HG03139 (cell line): ENCODE data around the gene ALDH18A1.
"Not testable (repeated sequence)": the region's sequence is repeated elsewhere in the genome, so short reads cannot be mapped to it uniquely, and the experiment has no call there.

ENCODE experiments used
- ATAC-seq: cut with Tn5 transposase; IDR thresholded peaks from one replicate; pipeline ENCODE4 v1.9.1; 2021; ENCODE audit not compliant: unreplicated experiment

ALDH18A1 gene

DNA sequence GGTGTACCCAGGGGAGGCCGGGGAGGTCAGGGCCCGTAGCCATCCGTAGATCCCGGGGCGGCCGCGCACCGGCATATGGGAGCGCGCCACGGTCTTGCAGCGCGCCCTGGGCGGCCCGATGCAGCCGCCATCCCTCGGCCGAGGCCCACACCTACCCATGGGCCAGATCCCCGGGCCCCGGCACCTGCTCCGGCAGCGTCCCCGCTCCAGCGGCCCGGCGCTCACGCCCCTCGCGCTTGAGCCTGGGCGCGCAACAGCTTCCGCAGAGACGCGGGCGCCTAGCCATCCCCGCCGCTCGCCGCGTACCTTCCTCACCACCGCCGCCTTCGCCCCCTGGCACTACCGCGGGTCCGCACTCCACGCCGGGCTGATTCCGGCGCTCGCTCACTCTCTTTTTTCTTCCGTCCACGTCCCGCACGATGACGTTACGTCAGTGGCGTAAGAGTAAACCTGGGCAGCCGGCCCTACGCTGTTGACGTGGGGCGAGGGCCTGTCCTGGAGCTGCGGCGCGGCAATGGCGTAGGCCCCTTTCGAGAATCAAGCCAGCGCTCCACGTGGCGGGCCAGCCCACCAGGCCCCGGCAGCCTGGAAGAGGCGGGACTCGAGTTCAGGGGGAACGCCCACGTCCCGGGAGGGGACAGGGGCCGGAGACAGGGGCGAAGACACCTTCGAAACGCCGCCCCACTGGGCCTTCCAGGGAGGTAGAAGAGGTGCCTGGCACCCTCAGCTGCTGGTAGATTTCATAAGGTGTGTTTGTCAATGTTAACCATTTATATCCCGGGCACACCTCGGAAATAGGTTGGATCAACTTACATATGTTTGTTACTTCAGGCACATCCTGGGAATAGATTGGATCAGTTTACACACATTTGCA is at the start of gene ALDH18A1:
TSS of gene ALDH18A1 (minus strand) at position 421 of the 874 bp plus-strand sequence. CDS start 3,334 bp downstream, outside the sequence.
- peak; percentile 85 for ATAC-seq

DNA sequence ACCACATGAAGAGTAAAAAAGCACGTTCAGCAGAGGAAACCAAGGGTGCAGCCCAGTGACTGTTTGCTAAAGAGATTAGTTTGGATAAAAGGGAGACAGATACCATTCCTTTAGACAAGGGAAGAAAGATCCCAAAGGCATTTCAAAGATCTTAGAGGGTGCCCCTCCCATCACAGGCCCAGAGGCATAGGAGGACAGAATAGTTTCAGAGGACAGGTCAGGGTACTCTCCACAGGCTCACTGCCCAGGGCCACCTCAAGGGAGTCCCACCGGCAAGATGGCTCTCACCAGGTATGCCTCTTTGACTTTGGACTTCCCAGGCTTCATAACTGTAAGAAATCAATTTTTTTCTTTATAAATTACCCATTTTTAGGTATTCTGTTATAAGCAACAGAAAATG is 41.9 kb upstream of the ALDH18A1 start:
- ATAC-seq: no peak

DNA sequence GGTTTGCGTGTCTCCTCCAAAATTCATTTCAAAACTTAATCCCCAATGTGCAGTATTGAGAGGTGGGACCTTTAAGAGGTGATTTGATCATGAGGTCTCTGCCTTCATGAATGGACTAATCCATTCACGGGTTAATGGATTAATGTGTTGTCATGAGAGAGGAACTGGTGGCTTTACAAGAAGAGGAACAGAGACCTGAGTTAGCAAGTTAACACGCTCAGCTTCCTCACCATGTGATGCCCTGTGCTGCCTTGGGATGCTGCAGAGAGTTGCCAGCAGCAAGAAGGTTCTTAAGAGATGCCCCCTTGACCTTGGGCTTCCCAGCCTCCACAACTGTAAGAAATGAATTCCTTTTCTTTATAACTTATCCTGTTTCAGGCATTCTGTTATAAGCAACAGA is 40.9 kb upstream of the ALDH18A1 start:
- ATAC-seq: no peak

GRCh38 chr10:95694665-95695064 is 38.2 kb upstream of the ALDH18A1 start:
- no peak for ATAC-seq

GRCh38 chr10:95693668-95694534 is 37.4 kb upstream of the ALDH18A1 start, which contains the start of gene TCTN3:
TCTN3 (minus strand) TSS chr10:95693927; CDS start chr10:95693899, 28 bp downstream.
- peak; percentile 99 for ATAC-seq

GRCh38 chr10:95693071-95693667 is 36.7 kb upstream of the ALDH18A1 start:
- no peak for ATAC-seq

GRCh38 chr10:95691281-95691680 is 34.8 kb upstream of the ALDH18A1 start:
- ATAC-seq: no peak

DNA sequence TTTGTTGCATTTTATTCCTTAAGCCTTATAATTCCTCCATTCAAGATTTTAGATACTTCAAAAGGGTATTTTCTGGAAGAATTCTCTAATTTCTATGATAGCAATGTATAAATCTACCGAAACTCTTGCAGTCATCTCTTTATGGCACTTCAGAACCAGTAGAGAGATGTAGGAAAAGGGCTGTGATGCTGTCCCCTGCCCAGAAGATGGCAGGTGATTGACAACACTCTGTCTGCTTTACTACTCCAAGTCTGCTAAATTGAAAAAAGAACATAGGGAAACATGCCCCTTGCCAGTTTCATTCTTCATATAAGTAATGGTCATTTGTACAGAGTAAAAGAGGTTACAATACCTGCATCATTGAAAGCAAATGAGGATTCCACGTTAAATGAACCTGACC is 32.1 kb upstream of the ALDH18A1 start:
- no peak for ATAC-seq

- no peak for ATAC-seq
Observed at GRCh38 chr10:95683966-95684365, 27.5 kb upstream of the ALDH18A1 start.

DNA sequence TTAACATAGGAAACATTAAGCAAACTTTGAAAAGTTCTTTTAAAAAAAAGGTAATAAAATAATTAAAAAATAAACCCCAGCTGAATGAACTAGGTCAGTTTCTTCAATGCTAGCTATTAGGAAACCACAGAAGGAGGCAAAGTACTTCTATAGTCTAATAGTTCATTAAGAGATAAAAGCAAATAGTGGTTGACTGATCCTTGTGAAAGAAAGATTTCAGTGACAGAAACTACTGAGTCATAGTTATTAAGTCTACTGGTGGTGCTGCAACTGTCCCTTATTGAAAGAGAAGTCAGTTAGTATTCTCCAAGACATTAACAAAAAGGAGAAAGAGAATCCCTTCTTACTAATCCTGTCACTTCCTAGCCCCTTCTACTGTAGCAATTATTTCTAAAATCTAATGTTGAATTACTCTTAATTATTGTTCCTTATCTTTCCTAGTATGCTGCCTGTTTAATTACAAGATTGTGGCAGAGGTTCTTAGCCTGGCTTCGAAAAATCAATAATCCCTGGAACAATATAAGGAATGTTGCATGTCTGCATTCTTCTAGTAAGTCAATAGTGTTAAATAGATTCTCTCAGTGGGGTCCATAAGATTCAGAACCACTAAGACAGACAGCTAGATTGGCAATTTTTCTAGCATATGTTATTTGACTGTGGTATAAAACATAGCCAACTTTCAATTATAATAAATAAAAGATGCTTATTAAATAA is 19.0 kb upstream of the ALDH18A1 start:
- ATAC-seq: no peak

GRCh38 chr10:95674643-95675042 is 18.1 kb upstream of the ALDH18A1 start:
- ATAC-seq: no peak

- not testable (repeated sequence) for ATAC-seq
Observed at GRCh38 chr10:95672641-95673040, 16.1 kb upstream of the ALDH18A1 start.

DNA sequence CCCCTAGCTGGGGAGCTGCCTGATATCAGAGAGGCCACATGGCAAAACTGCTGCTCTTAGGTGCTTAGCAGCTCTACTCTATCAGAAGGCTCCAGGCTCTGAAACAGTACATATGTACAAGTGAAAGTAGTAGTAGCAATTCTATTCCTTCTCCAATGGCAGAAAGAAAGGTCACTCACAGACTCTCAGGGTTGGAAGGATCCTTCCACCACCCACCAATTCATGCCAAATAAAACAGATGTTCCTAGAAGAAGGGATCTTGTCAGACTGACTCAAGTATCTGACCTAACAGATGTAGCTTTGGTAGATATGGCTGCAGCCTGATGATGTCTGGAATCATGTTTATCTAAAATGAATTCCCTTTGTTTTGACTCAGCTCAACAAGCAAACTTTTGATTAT is 8.0 kb upstream of the ALDH18A1 start:
- ATAC-seq: no peak

- ATAC-seq: no peak
Observed at GRCh38 chr10:95663496-95663895, 7.0 kb upstream of the ALDH18A1 start.

GRCh38 chr10:95661818-95662217 is 5.3 kb upstream of the ALDH18A1 start:
- no peak for ATAC-seq

DNA sequence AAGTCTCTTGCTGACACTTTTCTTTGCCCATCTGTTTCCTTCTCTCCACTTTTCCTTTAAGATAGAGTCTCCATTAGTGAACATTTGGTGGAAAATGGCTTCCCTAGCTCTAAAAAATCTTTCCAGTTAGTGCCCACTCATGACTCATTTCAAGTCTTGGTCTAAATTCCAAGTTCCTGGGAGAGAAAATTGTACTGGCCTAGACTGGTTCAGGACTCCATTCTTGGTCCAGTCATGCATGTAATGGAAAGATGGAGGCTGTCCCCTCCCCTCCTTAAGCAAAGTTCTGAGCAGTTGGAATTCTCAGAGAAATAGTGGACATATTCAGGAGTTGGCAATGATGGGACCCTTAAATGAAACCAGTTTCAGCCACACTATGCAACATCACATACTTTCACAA is 3.8 kb upstream of the ALDH18A1 start:
- ATAC-seq: no peak

DNA sequence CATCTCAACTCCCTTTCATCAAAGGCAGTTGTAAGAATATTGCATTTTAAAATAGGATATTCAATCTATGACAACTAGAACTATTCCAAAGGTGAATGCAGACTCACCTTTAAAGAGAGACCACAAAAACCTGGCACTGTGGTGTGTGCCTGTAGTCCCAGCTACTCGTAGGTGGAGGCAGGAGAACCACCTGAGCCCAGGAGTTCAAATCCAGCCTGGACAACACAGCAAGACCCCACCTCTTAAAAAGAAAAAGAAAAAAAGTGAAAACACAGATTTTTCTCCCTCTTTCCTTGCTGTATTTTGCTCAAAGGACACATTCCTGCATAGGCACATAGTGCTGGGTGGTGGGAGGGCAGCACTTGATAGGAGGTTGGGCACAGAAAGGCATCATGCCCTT is 739 bp upstream of the ALDH18A1 start:
- ATAC-seq: no peak

- no peak for ATAC-seq
Observed at GRCh38 chr10:95655571-95656290, 780 bp downstream of the ALDH18A1 start.

DNA sequence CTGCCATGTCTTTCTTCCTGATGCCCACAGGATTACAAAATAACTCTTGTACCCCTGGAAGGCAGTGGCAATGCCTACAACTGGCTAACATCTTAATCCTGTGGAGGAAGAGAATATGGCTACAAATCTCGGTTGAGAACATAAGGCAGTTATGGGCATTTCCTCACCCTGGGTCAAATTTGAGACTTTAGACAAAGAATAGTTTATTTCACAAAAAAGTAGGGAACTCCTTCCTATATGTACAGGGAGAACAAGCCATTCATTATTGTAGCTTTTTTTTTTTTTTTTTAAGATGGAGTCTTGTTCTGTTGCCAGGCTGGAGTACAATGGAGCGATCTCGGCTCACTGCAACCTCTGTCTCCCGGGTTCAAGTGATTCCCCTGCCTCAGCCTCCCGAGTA is 2.6 kb downstream of the ALDH18A1 start:
- ATAC-seq: no peak
